ENCODE data around the gene WDR46. TPM values are rescaled to one million over a fixed set of nuclear protein-coding genes. Genes with fewer than 3 reads are reported as not detected.

WDR46 gene
- total and polyA plus RNA-seq, 2 of the 8 experiments (the other 6 are each of a cell fraction or from before 2014, with no cell fraction given), result 69.7 to 91.0 TPM

DNA sequence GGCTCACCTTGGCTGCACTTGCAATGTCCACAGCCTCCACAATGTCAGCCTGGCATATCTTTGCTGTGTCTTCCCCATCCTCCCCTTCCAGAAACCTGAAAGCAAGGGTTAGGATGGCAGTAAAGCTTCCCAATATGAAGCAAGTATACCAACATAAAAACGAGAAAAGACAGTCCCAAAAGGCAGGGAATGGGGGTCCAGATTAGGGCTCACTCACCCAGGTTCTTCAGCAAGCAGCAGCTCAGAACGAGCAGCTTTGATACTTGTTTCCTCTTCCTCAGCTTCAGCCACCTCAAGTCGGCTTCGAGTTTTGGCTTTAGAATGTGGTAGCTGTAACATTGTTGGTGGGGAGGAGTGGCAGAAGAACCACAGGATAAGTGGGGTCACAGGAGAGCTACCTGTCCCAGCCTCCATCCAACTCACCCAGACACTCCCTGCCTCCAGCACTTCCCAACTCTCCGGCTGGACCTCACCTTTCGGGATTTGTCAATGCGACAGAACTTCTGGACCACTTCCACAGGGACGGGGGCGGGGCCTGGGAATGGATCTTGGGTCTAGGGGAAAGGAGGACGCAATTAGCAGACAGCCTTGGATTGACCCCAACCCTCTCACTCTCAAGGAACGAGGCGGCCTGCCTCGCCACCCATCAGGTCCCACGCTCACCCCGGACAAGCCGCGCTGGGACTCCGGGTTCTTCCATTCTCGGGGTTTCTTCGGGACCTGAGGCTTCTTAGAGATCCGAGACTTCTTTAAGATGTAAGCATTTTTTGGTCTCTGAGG, 708 bp downstream of the WDR46 start:
- Histone ChIP-seq H3K36me3 (ENCODE audit: control insufficient read depth in 2 of 4, insufficient read depth in 4 of 4, low read length in 3 of 4) (peaks cover 15 to 39% (median 29%) of the 10 kb centered on the region in 4 experiments), H4K91ac (replicated peaks; ENCODE audit: insufficient read length, low read length) (no peak overlapping the region), H3K14ac (ENCODE audit: insufficient read length) (no peak overlapping the region), H4K5ac (ENCODE audit: insufficient read length, low read depth, low read length) (no peak overlapping the region), H2BK5ac (ENCODE audit: low read depth, low read length) (no peak overlapping the region), H3K9ac (replicated peaks in 1 of 4; ENCODE audit: extremely low read depth in 1 of 4, low read depth in 3 of 4, low read length in 3 of 4) (peak overlapping the region in 3 of 4 experiments; percentile 39 to 56 (median 52); a peak in 5 of 7 replicates), H3K79me2 (ENCODE audit: control insufficient read depth in 1 of 2, insufficient read depth in 2 of 2, low read length in 2 of 2) (peaks cover 4 to 31% of the 10 kb centered on the region in 2 experiments; a peak in 3 of 4 replicates), H4K20me1 (replicated peaks in 1 of 2; ENCODE audit: control insufficient read depth in 1 of 2, insufficient read depth in 2 of 2, low read length in 2 of 2) (peaks cover 0 to 2% of the 10 kb centered on the region in 2 experiments), H2BK12ac (ENCODE audit: low read depth, low read length) (no peak overlapping the region), H2BK15ac (ENCODE audit: low read length) (no peak overlapping the region), H3K23ac (ENCODE audit: insufficient read length) (no peak overlapping the region), H3K27ac (ENCODE audit: low read depth, low read length) (no peak overlapping the region), H3K4me1 (replicated peaks in 1 of 4; ENCODE audit: control insufficient read depth in 3 of 4, insufficient read depth in 4 of 4, low read length in 3 of 4) (peaks cover 0 to 11% (median 5%) of the 10 kb centered on the region in 4 experiments; a peak in 5 of 7 replicates), H3K27me3 (replicated peaks in 1 of 4; ENCODE audit: control insufficient read depth in 3 of 4, extremely low read depth in 1 of 4, insufficient read depth in 3 of 4, low read length in 3 of 4) (no peaks in the 10 kb centered on the region), H3K4me3 (ENCODE audit: extremely low read depth in 1 of 4, insufficient read depth in 2 of 4, low read depth in 3 of 4, low read length in 4 of 4) (peak overlapping the region; percentile 74 to 97 (median 84)), H2BK20ac (ENCODE audit: low read length) (no peak overlapping the region), H3K9me3 (ENCODE audit: insufficient read depth in 2 of 2, low read depth in 1 of 2, low read length in 1 of 2) (no peaks in the 10 kb centered on the region; a peak in 1 of 4 replicates), H2BK120ac (replicated peaks; ENCODE audit: low read depth, low read length) (no peak overlapping the region), H3K18ac (ENCODE audit: extremely low read depth, low read length) (no peak overlapping the region), H3K56ac (replicated peaks; ENCODE audit: insufficient read length, low read depth, low read length) (peak overlapping the region; percentile 21), H2AFZ (ENCODE audit: low read length) (no peak overlapping the region), H3K4ac (replicated peaks; ENCODE audit: insufficient read length, low read depth, low read length) (no peak overlapping the region), H3K4me2 (ENCODE audit: insufficient read depth in 1 of 2, low read depth in 2 of 2, low read length in 2 of 2) (peak overlapping the region; percentile 76 to 92), H3K23me2 (ENCODE audit: low read depth, low read length) (peaks cover 8% of the 10 kb centered on the region; the same call in 1 of the 2 replicates), H2AK5ac (ENCODE audit: low read depth, low read length) (no peak overlapping the region), H3K79me1 (ENCODE audit: low read depth, low read length) (peaks cover 8% of the 10 kb centered on the region; the same call in 1 of the 2 replicates), H4K8ac (ENCODE audit: extremely low read depth, insufficient read depth, low read length) (peak overlapping the region; percentile 66)
- CTCF ChIA-PET (ENCODE audit: partially characterized antibody), result interaction anchor here (0.5 to 7.2 kb wide), 6 partner anchors 9 to 363 kb away, joined by 3 to 81 read pairs (median 4); partner anchors contain the start of genes B3GALT4 and RGL2
- no peak for DNase-seq (ENCODE audit: low read depth in 1 of 2, low spot score in 2 of 2)
- POLR2A ChIA-PET (ENCODE audit: partially characterized antibody), result interaction anchor here (1.5 to 16.7 kb wide), 5 partner anchors 9 to 81 kb away, joined by 3 to 337 read pairs (median 70); partner anchors contain the start of genes B3GALT4, RGL2, RPS18 and TAPBP
- FAIRE-seq, result no peak
- WGBS, 2 experiments (ENCODE audit: extremely low coverage in 1 of 2, insufficient coverage in 1 of 2, insufficient read length in 1 of 2, insufficient replicate concordance in 2 of 2, low coverage in 1 of 2, low lambda C conversion rate in 2 of 2, missing lambda C conversion rate in 1 of 2), result 28% methylated on average over 21 of the region's 21 CpGs; no CpG with 5 or more reads in 1 of the 2 experiments
- TF ChIP-seq GTF2F1 (IDR thresholded peaks at IDR 0.05; ENCODE audit: borderline replicate concordance, low read depth, low read length), result no peak
- TF ChIP-seq POLR2AphosphoS5 (IDR thresholded peaks at IDR 0.05; ENCODE audit: low read depth, low read length), result no peak
- TF ChIP-seq SAP30 (IDR thresholded peaks at IDR 0.05; ENCODE audit: insufficient read depth, insufficient replicate concordance, low read length), result no peak
- TF ChIP-seq SP2 (IDR thresholded peaks at IDR 0.05; ENCODE audit: low read length), result no peak
- TF ChIP-seq POLR2A (IDR thresholded peaks at IDR 0.05; ENCODE audit: control extremely low read depth in 1 of 2, low read depth in 2 of 2, low read length in 2 of 2), result no peak
- no peak for TF ChIP-seq TBP (IDR thresholded peaks at IDR 0.05; ENCODE audit: low read depth, low read length)
- TF ChIP-seq SIX5 (IDR thresholded peaks at IDR 0.05; ENCODE audit: low read depth, low read length), result no peak
